ENCODE results near the gene KCNJ16.
"Not testable (repeated sequence)": the region's sequence is repeated elsewhere in the genome, so short reads cannot be mapped to it uniquely, and the experiment has no call there.

KCNJ16 gene

DNA sequence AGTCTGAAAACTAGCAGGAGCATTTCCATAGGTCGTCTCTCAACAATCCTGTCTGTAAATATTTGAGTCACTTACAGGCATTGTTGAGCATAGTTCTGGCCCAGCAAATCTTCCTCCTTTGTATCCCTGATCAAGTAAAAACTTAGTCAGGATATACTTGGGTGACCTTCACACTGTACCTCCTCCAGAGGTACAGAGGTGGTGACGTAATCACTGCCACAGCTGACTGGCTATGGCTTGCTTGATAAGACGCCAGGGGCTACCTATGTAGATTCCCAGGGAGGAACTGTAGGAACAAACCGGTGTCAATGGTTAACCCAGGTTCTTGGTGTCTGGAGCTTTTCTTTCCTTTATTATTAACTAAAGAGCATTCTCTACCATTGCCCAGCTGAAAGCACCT, at the start of gene KCNJ16:
TSS of gene KCNJ16 (plus strand) at position 270 of the 400 bp plus-strand sequence. CDS start 56,863 bp downstream, outside the sequence.
- DNase-seq: no peak

- no peak for DNase-seq
Measured at GRCh38 chr17:70028397-70028796, 46.6 kb upstream of the KCNJ16 start.

GRCh38 chr17:70028978-70029767, 45.9 kb upstream of the KCNJ16 start:
- no peak for DNase-seq

- no peak for DNase-seq
Measured at GRCh38 chr17:70030371-70030770, 44.7 kb upstream of the KCNJ16 start.

- DNase-seq: no peak
Measured at GRCh38 chr17:70031341-70031740, 43.7 kb upstream of the KCNJ16 start.

DNA sequence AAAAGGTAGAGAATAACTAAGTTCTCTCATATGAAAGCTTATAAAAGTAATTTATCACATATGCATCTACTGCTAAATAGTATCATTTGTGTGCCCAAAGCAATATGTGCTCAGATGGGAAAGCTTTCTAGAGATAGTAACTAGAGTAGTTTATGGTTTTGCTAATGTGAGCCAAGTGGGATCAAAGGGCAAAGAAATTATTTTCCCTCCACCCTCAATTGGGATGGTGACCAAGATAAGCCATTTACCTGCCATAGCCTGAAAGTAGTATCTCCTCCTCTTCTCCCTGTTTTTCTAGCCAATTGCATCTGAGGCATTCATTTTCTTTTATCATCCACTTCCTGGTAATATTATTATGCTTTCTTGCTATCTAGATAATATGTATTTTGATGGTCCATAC, 41.9 kb upstream of the KCNJ16 start:
- no peak for DNase-seq

GRCh38 chr17:70034158-70034557, 40.9 kb upstream of the KCNJ16 start:
- no peak for DNase-seq

DNA sequence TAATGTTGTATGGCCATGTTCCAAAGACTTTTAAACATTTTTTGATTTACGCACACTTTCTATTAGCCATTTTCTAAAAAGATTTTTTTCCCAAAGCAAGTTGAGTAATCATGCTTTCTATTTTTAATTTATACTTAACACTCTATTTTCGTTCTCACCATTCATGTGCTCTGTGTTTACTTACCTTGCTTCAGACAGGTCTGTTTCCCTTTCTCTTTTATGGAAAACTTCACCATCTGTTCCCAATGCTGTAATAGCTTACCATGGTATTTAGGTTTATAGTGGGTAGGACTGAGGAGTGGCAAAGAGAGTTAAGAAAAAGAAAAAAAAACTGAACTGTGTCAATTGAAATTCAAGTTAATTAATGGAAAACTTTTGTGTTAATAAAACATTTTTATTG, 37.5 kb upstream of the KCNJ16 start:
- no peak for DNase-seq

GRCh38 chr17:70040336-70040735, 34.7 kb upstream of the KCNJ16 start:
- no peak for DNase-seq

DNA sequence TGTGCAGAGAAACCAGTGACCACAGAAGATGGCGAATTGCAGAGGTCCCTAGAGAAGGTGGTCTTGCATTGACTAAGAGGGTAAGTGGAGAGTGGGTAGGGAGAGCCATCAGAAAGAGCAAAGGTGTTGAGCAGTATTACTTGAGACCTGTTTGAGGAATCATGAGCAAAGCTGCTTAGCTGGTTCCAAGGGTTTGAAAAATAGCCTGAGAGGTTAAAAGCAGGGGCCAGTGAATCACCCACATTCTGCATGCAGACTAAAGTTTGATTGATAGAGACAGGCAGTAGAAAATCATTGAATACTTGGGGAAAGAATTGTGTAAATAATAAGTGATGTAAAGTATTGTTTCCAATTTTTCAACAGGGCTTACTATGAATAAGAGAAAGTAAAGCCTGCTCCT, 34.0 kb upstream of the KCNJ16 start:
- DNase-seq: no peak

GRCh38 chr17:70041540-70041939, 33.5 kb upstream of the KCNJ16 start:
- no peak for DNase-seq

DNA sequence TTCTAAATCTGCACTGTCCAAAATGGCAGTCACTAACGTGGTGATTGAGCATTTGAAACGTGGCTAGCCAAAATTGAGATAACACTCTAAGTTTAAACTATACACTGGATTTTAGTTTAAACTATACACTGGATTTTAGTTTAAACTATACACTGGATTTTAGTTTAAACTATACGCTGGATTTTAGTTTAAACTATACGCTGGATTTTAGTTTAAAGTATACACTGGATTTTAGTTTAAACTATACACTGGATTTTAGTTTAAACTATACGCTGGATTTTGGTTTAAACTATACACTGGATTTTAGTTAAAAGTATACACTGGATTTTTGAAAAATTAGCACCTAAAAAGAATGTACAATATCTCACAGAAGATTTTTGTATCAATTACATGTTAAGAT, 29.2 kb upstream of the KCNJ16 start:
- DNase-seq: not testable (repeated sequence)

- no peak for DNase-seq
Measured at GRCh38 chr17:70047619-70048419, 27.2 kb upstream of the KCNJ16 start.

GRCh38 chr17:70049801-70050591, 25.0 kb upstream of the KCNJ16 start:
- no peak for DNase-seq

DNA sequence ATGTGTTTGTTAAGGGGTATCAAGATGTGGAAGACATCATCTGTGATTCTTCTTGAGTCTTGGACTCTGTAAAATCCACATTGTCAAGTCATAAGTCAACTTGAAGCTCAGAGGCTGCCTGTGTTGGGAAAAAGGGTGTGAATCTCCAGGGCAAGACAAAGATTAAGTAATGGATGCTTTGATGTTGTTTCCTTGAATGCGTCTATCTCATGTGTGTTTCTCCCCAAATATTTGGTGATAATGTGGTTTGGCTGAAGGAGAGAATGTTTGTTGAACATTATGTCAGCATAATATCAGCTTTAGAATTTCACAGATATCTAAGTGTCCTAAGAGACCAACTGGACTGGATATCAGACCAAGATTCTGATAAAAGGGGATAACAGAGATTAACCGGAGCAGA, 24.1 kb upstream of the KCNJ16 start:
- DNase-seq: no peak

GRCh38 chr17:70053241-70054234, 21.5 kb upstream of the KCNJ16 start:
- no peak for DNase-seq

DNA sequence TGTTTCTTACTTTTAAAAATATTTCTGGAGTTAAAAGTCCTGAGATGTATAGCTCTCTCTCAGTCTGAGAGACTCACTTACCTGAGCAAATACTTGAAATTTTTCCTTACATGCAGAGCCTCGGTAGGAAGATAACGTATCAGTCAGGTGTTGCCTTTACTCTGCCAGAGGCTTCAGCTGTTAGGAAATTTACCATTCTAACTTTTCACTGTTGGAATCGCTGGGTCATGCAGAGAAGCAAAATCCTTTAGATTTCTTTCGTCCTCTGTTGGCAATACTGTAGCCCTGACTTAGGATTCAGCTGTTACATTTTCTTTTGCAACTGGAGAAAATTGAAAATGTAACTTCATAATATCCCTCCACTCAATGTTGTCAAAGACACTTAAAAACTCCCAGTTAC, 20.0 kb upstream of the KCNJ16 start:
- DNase-seq: no peak

DNA sequence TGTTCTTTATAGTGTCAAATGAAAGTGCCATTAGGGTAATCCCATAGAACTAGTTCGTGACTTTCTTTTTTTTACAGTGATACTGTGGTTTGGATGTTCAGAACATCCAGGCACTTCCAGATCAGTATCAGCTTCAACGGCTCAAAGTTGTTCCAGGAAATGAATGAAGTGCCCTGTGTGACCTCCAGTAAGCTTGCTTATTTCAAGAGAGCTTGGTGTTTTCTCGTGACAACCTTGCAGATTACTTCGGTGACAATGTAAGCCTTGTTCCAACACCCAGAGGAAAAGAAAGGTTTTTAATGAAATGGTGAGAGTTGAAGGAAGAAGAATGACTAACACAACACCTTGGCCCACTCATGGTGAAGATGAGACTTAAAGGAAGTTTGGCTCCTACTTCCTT, 16.0 kb upstream of the KCNJ16 start:
- DNase-seq: no peak

GRCh38 chr17:70059649-70060048, 15.4 kb upstream of the KCNJ16 start:
- DNase-seq: no peak

DNA sequence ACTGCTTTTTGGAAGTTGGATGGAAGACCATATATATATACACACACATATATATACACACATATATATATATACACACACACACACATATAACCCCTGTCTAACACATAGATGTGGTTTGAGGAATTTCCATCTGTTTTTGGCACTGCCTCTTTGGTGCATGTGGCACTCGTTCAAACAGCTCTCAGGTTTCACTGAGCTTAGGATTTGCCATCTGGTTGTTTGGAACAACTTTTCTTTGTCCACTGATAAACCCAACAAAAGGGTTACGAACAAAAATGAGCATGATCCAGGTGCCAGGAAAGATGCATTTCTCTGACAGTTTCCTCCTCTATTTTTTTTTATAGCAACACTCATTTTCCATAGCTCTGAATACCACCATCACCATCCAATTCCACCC, 14.6 kb upstream of the KCNJ16 start:
- DNase-seq: no peak

DNA sequence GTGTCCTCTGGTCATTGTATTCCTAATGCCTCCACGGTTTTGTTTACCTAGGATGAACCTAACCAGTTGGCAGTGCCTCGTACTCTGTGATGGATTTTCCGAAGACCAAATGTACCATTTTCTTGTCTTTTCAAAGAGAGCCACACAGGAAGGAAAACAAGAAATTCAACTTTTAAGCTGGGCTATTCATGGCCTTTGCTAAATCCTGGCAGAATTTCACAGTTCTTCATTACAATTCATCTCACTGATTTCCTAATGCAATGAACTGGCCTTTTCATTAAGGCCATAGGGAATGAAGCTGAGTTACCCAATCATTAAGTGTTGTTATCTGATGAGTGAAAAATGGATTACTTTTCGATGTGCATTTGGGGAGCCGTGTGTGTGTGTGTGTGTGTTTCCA, 7.9 kb upstream of the KCNJ16 start:
- no peak for DNase-seq
